T-helper 2 cell treated with Interferon-gamma antibody and Interleukin-4, amounts not matched to agents 5 μg/mL and 100 μg/mL, for 36 hours (primary cell): ENCODE data around the gene HILPDA.

ENCODE experiments used
- DNase-seq: peaks from one replicate; pipeline ENCODE4 v3.0.0; 2021; ENCODE audit warnings: low spot score
- H3K27ac Mint-ChIP-seq: one replicate; pipeline ENCODE4 v1.8.0; 2021; ENCODE audit warnings: mild to moderate bottlenecking, mixed read lengths
- H3K27me3 Mint-ChIP-seq: one replicate; pipeline ENCODE4 v1.8.0; 2021; ENCODE audit warnings: low read depth, mixed read lengths
- H3K36me3 Mint-ChIP-seq: one replicate; pipeline ENCODE4 v1.8.0; 2021; ENCODE audit warnings: low read depth, mixed read lengths
- H3K4me1 Mint-ChIP-seq: one replicate; pipeline ENCODE4 v1.8.0; 2021; ENCODE audit warnings: low read depth, mixed read lengths
- H3K4me3 Mint-ChIP-seq: one replicate; pipeline ENCODE4 v1.8.0; 2022; ENCODE audit warnings: mild to moderate bottlenecking, moderate library complexity, mixed read lengths
- H3K9me3 Mint-ChIP-seq: one replicate; pipeline ENCODE4 v1.8.0; 2021; ENCODE audit warnings: mixed read lengths

Gene HILPDA

GRCh38 chr7:128455543-128456254 is at the start of gene HILPDA:
TSS of gene HILPDA (plus strand) at chr7:128455878. CDS start at chr7:128457269, 1,391 bp downstream.
- Mint-ChIP-seq H3K4me1 (peaks cover 51% of the 10 kb centered on the region), H3K4me3 (peak within 1 kb of the TSS; percentile 97), H3K27ac (peak within 1 kb of the TSS; percentile 97), H3K36me3 (peaks cover 24% of the 10 kb centered on the region), H3K27me3 (no peaks in the 10 kb centered on the region), H3K9me3 (no peaks in the 10 kb centered on the region)
- DNase-seq, result peak; percentile 99

- DNase-seq, result no peak
- Mint-ChIP-seq H3K4me1 (peaks cover 39% of the 10 kb centered on the region), H3K36me3 (peaks cover 9% of the 10 kb centered on the region), H3K27ac (peak overlapping the region; percentile 84), H3K9me3 (no peaks in the 10 kb centered on the region), H3K27me3 (no peaks in the 10 kb centered on the region), H3K4me3 (peak overlapping the region; percentile 84)
Measured at GRCh38 chr7:128406314-128407232, 49.1 kb upstream of the HILPDA start.

GRCh38 chr7:128407233-128407589 is 48.5 kb upstream of the HILPDA start:
- Mint-ChIP-seq H3K4me1 (peaks cover 39% of the 10 kb centered on the region), H3K36me3 (peaks cover 9% of the 10 kb centered on the region)

GRCh38 chr7:128407751-128408708 is 47.6 kb upstream of the HILPDA start:
- H3K4me3 Mint-ChIP-seq, result peak overlapping the region; percentile 86
- H3K27me3 Mint-ChIP-seq, result peaks cover 10% of the 10 kb centered on the region
- H3K27ac Mint-ChIP-seq, result peak overlapping the region; percentile 55
- no peak for DNase-seq
- peaks cover 2% of the 10 kb centered on the region for H3K36me3 Mint-ChIP-seq
- no peaks in the 10 kb centered on the region for H3K9me3 Mint-ChIP-seq
- peaks cover 39% of the 10 kb centered on the region for H3K4me1 Mint-ChIP-seq

More at GRCh38 chr7:128407233-128407589, 48.5 kb upstream of the HILPDA start:
- H3K27me3 Mint-ChIP-seq, result peaks cover 5% of the 10 kb centered on the region
- no peak for DNase-seq
- no peaks in the 10 kb centered on the region for H3K9me3 Mint-ChIP-seq
- no peak overlapping the region for H3K4me3 Mint-ChIP-seq
- H3K27ac Mint-ChIP-seq, result no peak overlapping the region

GRCh38 chr7:128408709-128409595 is 46.7 kb upstream of the HILPDA start:
- Mint-ChIP-seq H3K27ac (peak overlapping the region; percentile 74), H3K9me3 (no peaks in the 10 kb centered on the region), H3K4me3 (peak overlapping the region; percentile 86), H3K36me3 (no peaks in the 10 kb centered on the region), H3K27me3 (peaks cover 19% of the 10 kb centered on the region), H3K4me1 (peaks cover 35% of the 10 kb centered on the region)
- no peak for DNase-seq

GRCh38 chr7:128409596-128410450 is 45.9 kb upstream of the HILPDA start, which contains the start of gene IMPDH1:
TSS of gene IMPDH1 (minus strand) at chr7:128409982. CDS start at chr7:128409901, 81 bp downstream.
- Mint-ChIP-seq H3K36me3 (no peaks in the 10 kb centered on the region), H3K27ac (peak within 1 kb of the TSS; percentile 87), H3K9me3 (no peaks in the 10 kb centered on the region), H3K27me3 (peaks cover 22% of the 10 kb centered on the region), H3K4me1 (peaks cover 27% of the 10 kb centered on the region), H3K4me3 (peak within 1 kb of the TSS; percentile 92)
- peak; percentile 86 for DNase-seq

- peaks cover 22% of the 10 kb centered on the region for H3K27me3 Mint-ChIP-seq
- H3K9me3 Mint-ChIP-seq, result no peaks in the 10 kb centered on the region
Measured at GRCh38 chr7:128410451-128410753, 45.3 kb upstream of the HILPDA start.

GRCh38 chr7:128415217-128415785 is 40.4 kb upstream of the HILPDA start:
- no peaks in the 10 kb centered on the region for H3K36me3 Mint-ChIP-seq
- H3K4me1 Mint-ChIP-seq, result peaks cover 3% of the 10 kb centered on the region
- no peak overlapping the region for H3K27ac Mint-ChIP-seq
- H3K27me3 Mint-ChIP-seq, result peaks cover 22% of the 10 kb centered on the region
- H3K9me3 Mint-ChIP-seq, result no peaks in the 10 kb centered on the region
- H3K4me3 Mint-ChIP-seq, result no peak overlapping the region
- no peak for DNase-seq

More at GRCh38 chr7:128410451-128410753, 45.3 kb upstream of the HILPDA start:
- peak overlapping the region; percentile 87 for H3K27ac Mint-ChIP-seq
- no peaks in the 10 kb centered on the region for H3K36me3 Mint-ChIP-seq
- H3K4me1 Mint-ChIP-seq, result peaks cover 24% of the 10 kb centered on the region
- H3K4me3 Mint-ChIP-seq, result peak overlapping the region; percentile 92
- DNase-seq, result no peak

- no peak overlapping the region for H3K4me3 Mint-ChIP-seq
Measured at GRCh38 chr7:128417071-128417470, 38.6 kb upstream of the HILPDA start.

GRCh38 chr7:128419257-128419656 is 36.4 kb upstream of the HILPDA start:
- DNase-seq, result no peak
- no peak overlapping the region for H3K27ac Mint-ChIP-seq
- H3K9me3 Mint-ChIP-seq, result no peaks in the 10 kb centered on the region
- H3K4me1 Mint-ChIP-seq, result peaks cover 4% of the 10 kb centered on the region
- no peaks in the 10 kb centered on the region for H3K36me3 Mint-ChIP-seq
- no peak overlapping the region for H3K4me3 Mint-ChIP-seq
- peaks cover 2% of the 10 kb centered on the region for H3K27me3 Mint-ChIP-seq

More at GRCh38 chr7:128417071-128417470, 38.6 kb upstream of the HILPDA start:
- no peaks in the 10 kb centered on the region for H3K36me3 Mint-ChIP-seq
- peaks cover 3% of the 10 kb centered on the region for H3K4me1 Mint-ChIP-seq
- no peak for DNase-seq
- peaks cover 18% of the 10 kb centered on the region for H3K27me3 Mint-ChIP-seq
- no peak overlapping the region for H3K27ac Mint-ChIP-seq
- no peaks in the 10 kb centered on the region for H3K9me3 Mint-ChIP-seq

- H3K9me3 Mint-ChIP-seq, result no peaks in the 10 kb centered on the region
- no peaks in the 10 kb centered on the region for H3K27me3 Mint-ChIP-seq
- no peak for DNase-seq
- H3K4me1 Mint-ChIP-seq, result peaks cover 4% of the 10 kb centered on the region
- no peak overlapping the region for H3K4me3 Mint-ChIP-seq
- no peaks in the 10 kb centered on the region for H3K36me3 Mint-ChIP-seq
- H3K27ac Mint-ChIP-seq, result no peak overlapping the region
Measured at GRCh38 chr7:128420773-128421172, 34.9 kb upstream of the HILPDA start.

GRCh38 chr7:128421384-128421783 is 34.3 kb upstream of the HILPDA start:
- Mint-ChIP-seq H3K4me1 (peaks cover 4% of the 10 kb centered on the region), H3K27ac (no peak overlapping the region), H3K27me3 (no peaks in the 10 kb centered on the region), H3K9me3 (no peaks in the 10 kb centered on the region), H3K4me3 (no peak overlapping the region), H3K36me3 (no peaks in the 10 kb centered on the region)
- no peak for DNase-seq
